ENCODE data around the gene DGKB. TPM values are rescaled to one million over a fixed set of nuclear protein-coding genes. Genes with fewer than 3 reads are reported as not detected.

DGKB gene
- total and polyA plus RNA-seq, 7 experiments from 2014 or later, result not detected

- no peaks in the 10 kb centered on the region for H3K27me3 Mint-ChIP-seq
- no peak overlapping the region for H3K27ac Mint-ChIP-seq
- no peaks in the 10 kb centered on the region for H3K27me3 ChIP-seq (ENCODE audit: control insufficient read depth in 2 of 2, insufficient read depth in 2 of 2, low read length in 2 of 2)
- H3K36me3 ChIP-seq (ENCODE audit: control insufficient read depth in 2 of 3, insufficient read depth in 3 of 3, low read length in 3 of 3), result no peaks in the 10 kb centered on the region
- H3K9me3 ChIP-seq (ENCODE audit: control insufficient read depth in 2 of 3, low read length in 3 of 3), result no peaks in the 10 kb centered on the region
- no peak for ATAC-seq
- ChIA-PET POLR2A (no interaction called here), CTCF (no interaction called here)
- no peak overlapping the region for H3K4me3 Mint-ChIP-seq
- no peaks in the 10 kb centered on the region for H3K4me1 ChIP-seq (ENCODE audit: control insufficient read depth in 2 of 2, insufficient read depth in 2 of 2, low read length in 2 of 2)
- peaks cover 0 to 10% (median 0%) of the 10 kb centered on the region in 11 donors for H3K9me3 Mint-ChIP-seq
- peaks cover 0 to under 1% (median 0%) of the 10 kb centered on the region in 5 donors for H3K36me3 Mint-ChIP-seq
- intact Hi-C loops (cut with micrococcal nuclease), result no loop called here
- no peak overlapping the region for H3K27ac ChIP-seq (ENCODE audit: low read depth, low read length)
- DNase-seq, result no peak
- no peak overlapping the region for H3K4me3 ChIP-seq (ENCODE audit: low read length)
- H3K4me1 Mint-ChIP-seq, result no peaks in the 10 kb centered on the region
Measured at GRCh38 chr7:14207138-14207537, 695.4 kb downstream of the DGKB start.

- no peaks in the 10 kb centered on the region for H3K4me1 Mint-ChIP-seq
- CTCF ChIA-PET, result no interaction called here
- no peaks in the 10 kb centered on the region for H3K4me1 ChIP-seq (ENCODE audit: control insufficient read depth in 2 of 2, insufficient read depth in 2 of 2, low read length in 2 of 2)
- no peak for ATAC-seq
- POLR2A ChIA-PET, result no interaction called here
- no peak for DNase-seq
- no peaks in the 10 kb centered on the region for H3K36me3 ChIP-seq (ENCODE audit: control insufficient read depth in 2 of 3, insufficient read depth in 3 of 3, low read length in 3 of 3)
- H3K27ac ChIP-seq (ENCODE audit: low read depth, low read length), result no peak overlapping the region
- no peak overlapping the region for H3K4me3 ChIP-seq (ENCODE audit: low read length)
- no peaks in the 10 kb centered on the region for H3K9me3 ChIP-seq (ENCODE audit: control insufficient read depth in 2 of 3, low read length in 3 of 3)
- no peak overlapping the region for H3K27ac Mint-ChIP-seq
- no peaks in the 10 kb centered on the region for H3K36me3 Mint-ChIP-seq
- H3K9me3 Mint-ChIP-seq, result peaks cover 0 to 10% (median 0%) of the 10 kb centered on the region in 11 donors
- no peaks in the 10 kb centered on the region for H3K27me3 ChIP-seq (ENCODE audit: control insufficient read depth in 2 of 2, insufficient read depth in 2 of 2, low read length in 2 of 2)
- H3K27me3 Mint-ChIP-seq, result no peaks in the 10 kb centered on the region
- no peak overlapping the region for H3K4me3 Mint-ChIP-seq
- intact Hi-C loops (cut with micrococcal nuclease), result no loop called here
Measured at GRCh38 chr7:14206121-14206520, 696.4 kb downstream of the DGKB start.

- no peaks in the 10 kb centered on the region for H3K27me3 ChIP-seq (ENCODE audit: control insufficient read depth in 2 of 2, insufficient read depth in 2 of 2, low read length in 2 of 2)
- ChIA-PET POLR2A (no interaction called here), CTCF (no interaction called here)
- Mint-ChIP-seq H3K27ac (no peak overlapping the region), H3K4me1 (no peaks in the 10 kb centered on the region), H3K36me3 (no peaks in the 10 kb centered on the region), H3K9me3 (peaks cover 0 to 15% (median 2%) of the 10 kb centered on the region in 11 donors), H3K4me3 (no peak overlapping the region), H3K27me3 (no peaks in the 10 kb centered on the region)
- no peaks in the 10 kb centered on the region for H3K4me1 ChIP-seq (ENCODE audit: control insufficient read depth in 2 of 2, insufficient read depth in 2 of 2, low read length in 2 of 2)
- ATAC-seq, result no peak
- H3K4me3 ChIP-seq (ENCODE audit: low read length), result no peak overlapping the region
- no peaks in the 10 kb centered on the region for H3K36me3 ChIP-seq (ENCODE audit: control insufficient read depth in 2 of 3, insufficient read depth in 3 of 3, low read length in 3 of 3)
- no peaks in the 10 kb centered on the region for H3K9me3 ChIP-seq (ENCODE audit: control insufficient read depth in 2 of 3, low read length in 3 of 3)
- no peak overlapping the region for H3K27ac ChIP-seq (ENCODE audit: low read depth, low read length)
- intact Hi-C loops (cut with micrococcal nuclease), result no loop called here
- DNase-seq, result no peak
Measured at GRCh38 chr7:14201353-14201752, 701.2 kb downstream of the DGKB start.

DNA sequence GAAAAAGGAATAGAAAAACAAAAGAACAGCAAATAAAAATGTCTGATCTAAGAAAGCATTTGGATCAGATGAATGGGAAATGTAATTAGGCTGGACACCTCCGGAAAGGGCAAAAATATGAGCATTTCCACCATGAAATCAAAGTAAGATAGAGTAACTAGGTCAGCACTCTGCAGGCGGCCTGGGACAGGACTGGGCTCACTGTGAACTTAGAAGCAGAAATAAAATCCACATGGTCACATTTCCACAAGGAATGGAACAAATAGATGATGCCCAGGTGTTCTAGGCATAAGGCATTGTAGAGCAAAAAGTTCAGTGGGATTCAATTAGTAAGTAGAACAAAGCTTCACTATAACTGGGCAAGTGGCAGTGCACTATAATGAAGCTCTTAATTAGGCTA lies 703.2 kb downstream of the DGKB start:
- ChIA-PET CTCF (interaction anchor here (0.6 kb wide), 1 partner anchor 939 kb away, joined by 4 read pairs; no protein-coding TSS in a partner anchor), POLR2A (no interaction called here)
- Mint-ChIP-seq H3K4me1 (no peaks in the 10 kb centered on the region), H3K27ac (no peak overlapping the region), H3K36me3 (no peaks in the 10 kb centered on the region), H3K27me3 (no peaks in the 10 kb centered on the region), H3K9me3 (peaks cover 0 to 15% (median 2%) of the 10 kb centered on the region in 11 donors), H3K4me3 (no peak overlapping the region)
- H3K36me3 ChIP-seq (ENCODE audit: control insufficient read depth in 2 of 3, insufficient read depth in 3 of 3, low read length in 3 of 3), result no peaks in the 10 kb centered on the region
- no peak overlapping the region for H3K4me3 ChIP-seq (ENCODE audit: low read length)
- no peaks in the 10 kb centered on the region for H3K4me1 ChIP-seq (ENCODE audit: control insufficient read depth in 2 of 2, insufficient read depth in 2 of 2, low read length in 2 of 2)
- no peak overlapping the region for H3K27ac ChIP-seq (ENCODE audit: low read depth, low read length)
- intact Hi-C loops (cut with micrococcal nuclease), result no loop called here
- no peaks in the 10 kb centered on the region for H3K27me3 ChIP-seq (ENCODE audit: control insufficient read depth in 2 of 2, insufficient read depth in 2 of 2, low read length in 2 of 2)
- no peaks in the 10 kb centered on the region for H3K9me3 ChIP-seq (ENCODE audit: control insufficient read depth in 2 of 3, low read length in 3 of 3)
- no peak for DNase-seq
- ATAC-seq, result no peak

- intact Hi-C loops (cut with micrococcal nuclease), result no loop called here
- CTCF ChIA-PET, result no interaction called here
Measured at GRCh38 chr7:14197280-14197679, 705.3 kb downstream of the DGKB start.

DNA sequence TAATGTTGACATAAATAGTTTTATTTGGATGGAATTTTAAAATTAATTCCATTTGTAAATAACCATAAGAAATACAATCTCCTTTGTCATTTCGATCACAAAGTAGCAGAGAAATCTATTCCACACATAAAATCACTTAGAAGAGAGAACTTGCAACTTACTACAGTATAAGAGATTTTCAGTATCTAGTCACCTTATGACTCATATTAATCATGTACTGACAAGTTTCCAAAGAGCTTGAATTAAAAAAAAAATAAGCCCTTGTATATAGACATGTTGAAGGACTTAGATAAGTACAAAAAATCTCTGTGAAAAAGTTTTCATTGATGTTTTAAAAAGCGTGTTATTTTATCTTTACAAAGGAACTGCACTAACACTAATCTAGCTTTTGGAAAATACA lies 706.0 kb downstream of the DGKB start:
- intact Hi-C loops (cut with micrococcal nuclease), result no loop called here

More at GRCh38 chr7:14197280-14197679, 705.3 kb downstream of the DGKB start:
- no peak for ATAC-seq
- no peaks in the 10 kb centered on the region for H3K4me1 ChIP-seq (ENCODE audit: control insufficient read depth in 2 of 2, insufficient read depth in 2 of 2, low read length in 2 of 2)
- DNase-seq, result no peak
- no peaks in the 10 kb centered on the region for H3K36me3 ChIP-seq (ENCODE audit: control insufficient read depth in 2 of 3, insufficient read depth in 3 of 3, low read length in 3 of 3)
- H3K27ac ChIP-seq (ENCODE audit: low read depth, low read length), result no peak overlapping the region
- no peak overlapping the region for H3K4me3 ChIP-seq (ENCODE audit: low read length)
- no peak overlapping the region for H3K27ac Mint-ChIP-seq
- no peaks in the 10 kb centered on the region for H3K36me3 Mint-ChIP-seq
- no peaks in the 10 kb centered on the region for H3K27me3 ChIP-seq (ENCODE audit: control insufficient read depth in 2 of 2, insufficient read depth in 2 of 2, low read length in 2 of 2)
- no peaks in the 10 kb centered on the region for H3K9me3 ChIP-seq (ENCODE audit: control insufficient read depth in 2 of 3, low read length in 3 of 3)
- no peaks in the 10 kb centered on the region for H3K4me1 Mint-ChIP-seq
- no peak overlapping the region for H3K4me3 Mint-ChIP-seq
- POLR2A ChIA-PET, result no interaction called here
- H3K9me3 Mint-ChIP-seq, result peaks cover 0 to 15% (median 2%) of the 10 kb centered on the region in 11 donors
- H3K27me3 Mint-ChIP-seq, result no peaks in the 10 kb centered on the region

DNA sequence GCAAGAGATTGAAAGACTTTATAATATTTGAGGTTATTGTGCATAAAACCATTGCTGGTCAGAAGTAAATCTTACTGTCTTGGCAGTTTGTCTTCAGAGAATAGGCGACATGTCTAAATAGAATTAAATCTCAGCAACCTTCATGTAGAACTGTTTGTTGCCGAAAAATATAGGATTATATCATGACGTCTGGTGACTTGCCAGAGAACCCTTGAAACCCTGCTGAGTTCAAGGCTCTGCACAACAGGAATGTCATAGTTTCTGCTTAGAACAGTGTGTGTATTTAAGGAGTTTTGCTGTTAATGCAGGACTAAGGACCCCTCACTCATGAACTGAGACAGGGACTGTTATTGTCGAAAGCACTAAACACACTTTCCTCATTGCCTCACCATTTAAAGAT lies 706.7 kb downstream of the DGKB start:
- intact Hi-C loops (cut with micrococcal nuclease), result no loop called here
- ATAC-seq (no peak), DNase-seq (no peak)
- POLR2A ChIA-PET, result no interaction called here
- H3K27me3 Mint-ChIP-seq, result no peaks in the 10 kb centered on the region
- Histone ChIP-seq H3K27ac (ENCODE audit: low read depth, low read length) (no peak overlapping the region), H3K4me3 (ENCODE audit: low read length) (no peak overlapping the region), H3K36me3 (ENCODE audit: control insufficient read depth in 2 of 3, insufficient read depth in 3 of 3, low read length in 3 of 3) (no peaks in the 10 kb centered on the region), H3K27me3 (ENCODE audit: control insufficient read depth in 2 of 2, insufficient read depth in 2 of 2, low read length in 2 of 2) (no peaks in the 10 kb centered on the region), H3K4me1 (ENCODE audit: control insufficient read depth in 2 of 2, insufficient read depth in 2 of 2, low read length in 2 of 2) (no peaks in the 10 kb centered on the region), H3K9me3 (ENCODE audit: control insufficient read depth in 2 of 3, low read length in 3 of 3) (no peaks in the 10 kb centered on the region)
- CTCF ChIA-PET, result no interaction called here
- no peak overlapping the region for H3K27ac Mint-ChIP-seq
- H3K36me3 Mint-ChIP-seq, result no peaks in the 10 kb centered on the region
- H3K9me3 Mint-ChIP-seq, result peaks cover 0 to 15% (median 2%) of the 10 kb centered on the region in 11 donors
- H3K4me1 Mint-ChIP-seq, result no peaks in the 10 kb centered on the region
- H3K4me3 Mint-ChIP-seq, result no peak overlapping the region

More for the DNA sequence above, 706.0 kb downstream of the DGKB start:
- H3K4me1 Mint-ChIP-seq, result no peaks in the 10 kb centered on the region
- no peaks in the 10 kb centered on the region for H3K27me3 ChIP-seq (ENCODE audit: control insufficient read depth in 2 of 2, insufficient read depth in 2 of 2, low read length in 2 of 2)
- no peaks in the 10 kb centered on the region for H3K27me3 Mint-ChIP-seq
- CTCF ChIA-PET, result no interaction called here
- H3K9me3 Mint-ChIP-seq, result peaks cover 0 to 15% (median 2%) of the 10 kb centered on the region in 11 donors
- POLR2A ChIA-PET, result no interaction called here
- H3K4me1 ChIP-seq (ENCODE audit: control insufficient read depth in 2 of 2, insufficient read depth in 2 of 2, low read length in 2 of 2), result no peaks in the 10 kb centered on the region
- H3K27ac ChIP-seq (ENCODE audit: low read depth, low read length), result no peak overlapping the region
- no peaks in the 10 kb centered on the region for H3K36me3 ChIP-seq (ENCODE audit: control insufficient read depth in 2 of 3, insufficient read depth in 3 of 3, low read length in 3 of 3)
- H3K36me3 Mint-ChIP-seq, result no peaks in the 10 kb centered on the region
- H3K27ac Mint-ChIP-seq, result no peak overlapping the region
- no peak overlapping the region for H3K4me3 ChIP-seq (ENCODE audit: low read length)
- DNase-seq, result no peak
- no peaks in the 10 kb centered on the region for H3K9me3 ChIP-seq (ENCODE audit: control insufficient read depth in 2 of 3, low read length in 3 of 3)
- H3K4me3 Mint-ChIP-seq, result no peak overlapping the region
- ATAC-seq, result no peak

Measured in naive thymus-derived CD4-positive, alpha-beta T cell (primary cell).